DOHH2 (cell line): ENCODE results near the gene MATK.

Experiments used
- H3F3A ChIP-seq: fragments of 200-600 bp; sonication (generic), shearing (Covaris generic); 2 replicates; pipeline ENCODE4 v1.6.0; 2016; ENCODE audit warnings: antibody characterized with exemption, mild to moderate bottlenecking; ENCODE audit not compliant: control insufficient read depth, insufficient read depth
- H3K27ac ChIP-seq: fragments of 200-600 bp; sonication (generic); 2 replicates; pipeline ENCODE4 v1.5.1; 2014; ENCODE audit warnings: low read depth, mild to moderate bottlenecking, low read length, moderate library complexity
- H3K27me3 ChIP-seq: fragments of 200-600 bp; sonication (generic); 2 replicates; pipeline ENCODE4 v1.6.1; 2014; ENCODE audit warnings: mild to moderate bottlenecking, low read length, mixed read lengths; ENCODE audit not compliant: control insufficient read depth
- H3K36me3 ChIP-seq: fragments of 200-600 bp; sonication (generic); 2 replicates; pipeline ENCODE4 v1.6.1; 2014; ENCODE audit warnings: mild to moderate bottlenecking, low read length, moderate library complexity, mixed read lengths; ENCODE audit not compliant: control insufficient read depth
- H3K4me1 ChIP-seq: fragments of 200-600 bp; sonication (generic); 2 replicates; pipeline ENCODE4 v1.6.1; 2014; ENCODE audit warnings: mild to moderate bottlenecking, low read length, mixed read lengths; ENCODE audit not compliant: control insufficient read depth
- H3K4me2 ChIP-seq: fragments of 200-600 bp; sonication (generic); 2 replicates; pipeline ENCODE4 v1.6.0; 2014; ENCODE audit warnings: mild to moderate bottlenecking, low read length, moderate library complexity
- H3K4me3 ChIP-seq: fragments of 200-600 bp; sonication (generic); 2 replicates; pipeline ENCODE4 v1.5.1; 2014; ENCODE audit warnings: mild to moderate bottlenecking, low read length, mixed read lengths
- H3K79me2 ChIP-seq: fragments of 200-600 bp; sonication (generic); 2 replicates; pipeline ENCODE4 v1.6.1; 2014; ENCODE audit warnings: mild to moderate bottlenecking, low read length, mixed read lengths; ENCODE audit not compliant: control insufficient read depth
- H3K9me2 ChIP-seq: fragments of 200-600 bp; sonication (generic); replicated peaks from 2 replicates; pipeline ENCODE4 v1.6.1; 2014; ENCODE audit warnings: mild to moderate bottlenecking, low read length, mixed read lengths; ENCODE audit not compliant: control insufficient read depth
- H3K9me3 ChIP-seq: fragments of 200-600 bp; sonication (generic); 2 replicates; pipeline ENCODE4 v1.6.1; 2014; ENCODE audit warnings: antibody characterized with exemption, low read length, mixed read lengths; ENCODE audit not compliant: control insufficient read depth, insufficient read depth
- H4K20me1 ChIP-seq: fragments of 200-600 bp; sonication (generic); 2 replicates; pipeline ENCODE4 v1.6.0; 2014; ENCODE audit warnings: low read depth, mild to moderate bottlenecking, antibody characterized with exemption, low read length, moderate library complexity; ENCODE audit not compliant: control insufficient read depth, insufficient read depth
- EZH2phosphoT487 ChIP-seq: fragments of 200-600 bp; sonication (generic); IDR thresholded peaks from 2 replicates; pipeline ENCODE4 v1.6.1; 2017; ENCODE audit warnings: borderline replicate concordance, mild to moderate bottlenecking, antibody characterized with exemption, low read length, moderate library complexity, mixed read lengths
- TF ChIP-seq, protein P1 (sequence below): fragments of 200-600 bp; sonication (generic); IDR thresholded peaks from one replicate; pipeline ENCODE4 v1.5.1; 2014; ENCODE audit warnings: antibody characterized with exemption, mild to moderate bottlenecking, low read depth, low read length; ENCODE audit not compliant: poor library complexity, severe bottlenecking

The MATK gene

DNA sequence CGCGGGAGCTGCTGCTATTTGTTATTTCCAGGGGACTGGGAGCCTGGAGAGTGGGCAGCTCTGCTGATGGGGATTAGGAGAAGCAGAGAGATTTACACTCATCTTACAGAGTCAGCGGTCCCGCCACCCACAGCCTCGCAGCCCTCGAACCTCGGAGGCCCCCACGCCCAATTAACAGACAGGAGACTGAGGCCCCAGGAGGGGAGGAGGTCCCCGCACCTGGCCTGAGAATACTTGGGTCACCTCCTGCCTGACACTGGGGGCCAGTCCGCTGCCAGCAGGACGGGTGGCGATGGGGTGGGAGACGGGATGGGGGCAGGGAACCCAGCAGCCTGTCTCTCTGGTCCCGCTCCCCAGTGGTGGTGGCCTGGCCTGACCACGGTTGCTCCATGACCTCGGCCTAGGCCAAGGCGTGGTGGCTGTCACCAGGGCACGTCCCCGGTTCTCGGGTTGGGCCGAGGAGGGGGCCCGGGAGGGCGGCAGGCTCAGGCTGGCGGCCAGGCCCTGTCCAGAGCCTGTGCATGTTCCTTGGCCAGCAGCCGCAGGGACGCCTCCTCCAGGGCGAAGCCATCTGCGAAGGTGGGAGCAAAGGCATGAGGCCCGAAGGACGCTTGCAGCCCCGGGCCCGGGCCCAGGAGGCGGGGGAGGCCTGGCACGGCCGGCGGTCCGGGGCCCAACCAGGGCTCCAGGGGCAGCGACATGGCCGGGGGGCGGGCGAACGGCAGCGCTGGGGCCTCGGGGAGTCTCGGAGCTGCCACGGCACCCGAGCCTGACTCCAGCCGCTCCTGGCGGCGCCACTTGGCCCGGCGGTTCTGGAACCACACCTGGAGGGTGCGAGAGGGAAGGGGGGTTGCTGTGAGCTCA is 15.8 kb downstream of the MATK start:
- Histone ChIP-seq H3K4me2 (no peak overlapping the region), H3K4me1 (no peaks in the 10 kb centered on the region), H3K27me3 (no peaks in the 10 kb centered on the region), H3K27ac (no peak overlapping the region), H3F3A (no peaks in the 10 kb centered on the region), H3K36me3 (peaks cover 12% of the 10 kb centered on the region), H4K20me1 (no peaks in the 10 kb centered on the region), H3K9me3 (no peaks in the 10 kb centered on the region), H3K4me3 (no peak overlapping the region), H3K9me2 (no peaks in the 10 kb centered on the region), H3K79me2 (no peaks in the 10 kb centered on the region)
- TF ChIP-seq EZH2phosphoT487 = no peak
- TF ChIP-seq, protein P1, sequence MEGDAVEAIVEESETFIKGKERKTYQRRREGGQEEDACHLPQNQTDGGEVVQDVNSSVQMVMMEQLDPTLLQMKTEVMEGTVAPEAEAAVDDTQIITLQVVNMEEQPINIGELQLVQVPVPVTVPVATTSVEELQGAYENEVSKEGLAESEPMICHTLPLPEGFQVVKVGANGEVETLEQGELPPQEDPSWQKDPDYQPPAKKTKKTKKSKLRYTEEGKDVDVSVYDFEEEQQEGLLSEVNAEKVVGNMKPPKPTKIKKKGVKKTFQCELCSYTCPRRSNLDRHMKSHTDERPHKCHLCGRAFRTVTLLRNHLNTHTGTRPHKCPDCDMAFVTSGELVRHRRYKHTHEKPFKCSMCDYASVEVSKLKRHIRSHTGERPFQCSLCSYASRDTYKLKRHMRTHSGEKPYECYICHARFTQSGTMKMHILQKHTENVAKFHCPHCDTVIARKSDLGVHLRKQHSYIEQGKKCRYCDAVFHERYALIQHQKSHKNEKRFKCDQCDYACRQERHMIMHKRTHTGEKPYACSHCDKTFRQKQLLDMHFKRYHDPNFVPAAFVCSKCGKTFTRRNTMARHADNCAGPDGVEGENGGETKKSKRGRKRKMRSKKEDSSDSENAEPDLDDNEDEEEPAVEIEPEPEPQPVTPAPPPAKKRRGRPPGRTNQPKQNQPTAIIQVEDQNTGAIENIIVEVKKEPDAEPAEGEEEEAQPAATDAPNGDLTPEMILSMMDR = no peak

DNA sequence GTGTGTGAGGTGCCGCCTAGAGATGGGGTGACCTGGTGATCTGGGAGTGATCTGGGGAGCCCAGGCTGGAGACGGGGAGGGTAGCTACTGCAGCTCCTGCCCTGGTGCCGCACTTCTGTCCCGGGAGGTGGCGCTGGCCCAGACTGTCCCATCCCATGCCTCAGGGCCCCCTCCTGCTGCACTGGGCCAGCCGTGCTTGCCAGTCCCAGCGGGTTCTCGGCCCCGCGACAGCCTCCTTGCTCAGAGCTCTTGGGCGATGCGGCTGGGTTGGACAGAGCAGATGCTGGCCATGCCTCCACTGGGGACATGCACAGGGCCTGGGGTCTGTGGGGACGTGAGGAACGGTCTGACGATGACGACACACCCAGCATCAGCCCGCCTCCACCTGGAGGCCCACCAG is 16.7 kb downstream of the MATK start:
- H4K20me1 ChIP-seq = no peaks in the 10 kb centered on the region
- no peaks in the 10 kb centered on the region for H3K27me3 ChIP-seq
- H3K27ac ChIP-seq = no peak overlapping the region
- H3K9me3 ChIP-seq = no peaks in the 10 kb centered on the region
- peaks cover 5% of the 10 kb centered on the region; the same call in 1 of the 2 replicates for H3K79me2 ChIP-seq
- H3K9me2 ChIP-seq = no peaks in the 10 kb centered on the region
- H3K36me3 ChIP-seq = peaks cover 17% of the 10 kb centered on the region
- no peak overlapping the region for H3K4me2 ChIP-seq
- TF ChIP-seq, protein P1 = no peak
- no peak for TF ChIP-seq EZH2phosphoT487
- H3F3A ChIP-seq = no peaks in the 10 kb centered on the region
- H3K4me3 ChIP-seq = no peak overlapping the region
- H3K4me1 ChIP-seq = no peaks in the 10 kb centered on the region

DNA sequence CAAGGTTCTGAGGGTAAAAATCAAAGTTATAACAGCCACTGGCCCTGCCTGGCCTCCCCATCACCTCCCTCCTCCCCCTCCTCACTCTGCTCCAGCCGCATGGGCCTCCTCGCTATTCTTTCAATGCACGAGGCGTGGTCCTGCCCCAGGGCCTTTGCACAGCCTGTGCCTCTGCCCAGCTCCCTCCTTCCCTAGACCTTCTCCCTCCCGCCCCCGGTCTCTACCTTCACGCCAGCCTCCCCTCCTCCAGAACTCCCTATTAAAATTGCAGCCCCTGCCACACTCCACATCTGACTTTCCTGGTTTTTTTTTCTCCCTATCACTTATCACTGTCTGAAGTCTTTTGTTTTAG is 17.5 kb downstream of the MATK start:
- H4K20me1 ChIP-seq = no peaks in the 10 kb centered on the region
- H3K27me3 ChIP-seq = no peaks in the 10 kb centered on the region
- no peak overlapping the region for H3K27ac ChIP-seq
- H3K9me3 ChIP-seq = no peaks in the 10 kb centered on the region
- TF ChIP-seq EZH2phosphoT487 = no peak
- TF ChIP-seq, protein P1 = no peak
- H3K4me3 ChIP-seq = no peak overlapping the region
- no peaks in the 10 kb centered on the region for H3K9me2 ChIP-seq
- peaks cover 5% of the 10 kb centered on the region for H3K79me2 ChIP-seq
- no peaks in the 10 kb centered on the region for H3K4me1 ChIP-seq
- H3K36me3 ChIP-seq = peaks cover 17% of the 10 kb centered on the region
- H3K4me2 ChIP-seq = no peak overlapping the region
- H3F3A ChIP-seq = no peaks in the 10 kb centered on the region
